OCI-LY3 (cell line): ENCODE results near the gene TOGARAM1.
"Not testable (repeated sequence)": the region's sequence is repeated elsewhere in the genome, so short reads cannot be mapped to it uniquely, and the experiment has no call there.

Experiments
- EZH2phosphoT487 ChIP-seq: fragments of 200-600 bp; shearing (Covaris generic); IDR thresholded peaks from 2 replicates; pipeline ENCODE4 v1.6.1; 2018; ENCODE audit warnings: antibody characterized with exemption, mixed run types, low read depth
- TF ChIP-seq, protein P1 (sequence below): fragments of 200-600, 300-600 bp; sonication (generic); IDR thresholded peaks from 2 replicates; pipeline ENCODE4 v1.5.1; 2014; ENCODE audit warnings: antibody characterized with exemption, low read length, low read depth

DNA sequence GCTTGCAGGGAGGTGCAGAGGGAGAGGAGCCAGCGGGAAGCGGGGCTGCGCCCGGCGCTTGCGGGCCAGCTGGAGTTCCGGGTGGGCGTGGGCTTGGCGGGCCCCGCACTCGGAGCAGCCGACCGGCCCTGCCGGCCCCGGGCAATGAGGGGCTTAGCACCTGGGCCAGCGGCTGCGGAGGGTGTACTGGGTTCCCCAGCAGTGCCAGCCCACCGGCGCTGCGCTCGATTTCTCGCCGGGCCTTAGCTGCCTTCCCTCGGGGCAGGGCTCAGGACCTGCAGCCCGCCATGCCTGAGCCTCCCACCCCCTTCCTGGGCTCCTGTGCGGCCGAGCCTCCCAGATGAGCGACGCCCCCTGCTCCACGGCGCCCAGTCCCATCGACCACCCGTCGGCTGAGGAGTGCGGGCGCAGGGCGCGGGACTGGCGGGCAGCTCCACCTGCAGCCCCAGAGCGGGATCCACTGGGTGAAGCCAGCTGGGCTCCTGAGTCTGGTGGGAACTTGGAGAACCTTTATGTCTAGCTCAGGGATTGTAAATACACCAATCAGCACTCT is 118.5 kb downstream of the TOGARAM1 start:
- TF ChIP-seq, protein P1, sequence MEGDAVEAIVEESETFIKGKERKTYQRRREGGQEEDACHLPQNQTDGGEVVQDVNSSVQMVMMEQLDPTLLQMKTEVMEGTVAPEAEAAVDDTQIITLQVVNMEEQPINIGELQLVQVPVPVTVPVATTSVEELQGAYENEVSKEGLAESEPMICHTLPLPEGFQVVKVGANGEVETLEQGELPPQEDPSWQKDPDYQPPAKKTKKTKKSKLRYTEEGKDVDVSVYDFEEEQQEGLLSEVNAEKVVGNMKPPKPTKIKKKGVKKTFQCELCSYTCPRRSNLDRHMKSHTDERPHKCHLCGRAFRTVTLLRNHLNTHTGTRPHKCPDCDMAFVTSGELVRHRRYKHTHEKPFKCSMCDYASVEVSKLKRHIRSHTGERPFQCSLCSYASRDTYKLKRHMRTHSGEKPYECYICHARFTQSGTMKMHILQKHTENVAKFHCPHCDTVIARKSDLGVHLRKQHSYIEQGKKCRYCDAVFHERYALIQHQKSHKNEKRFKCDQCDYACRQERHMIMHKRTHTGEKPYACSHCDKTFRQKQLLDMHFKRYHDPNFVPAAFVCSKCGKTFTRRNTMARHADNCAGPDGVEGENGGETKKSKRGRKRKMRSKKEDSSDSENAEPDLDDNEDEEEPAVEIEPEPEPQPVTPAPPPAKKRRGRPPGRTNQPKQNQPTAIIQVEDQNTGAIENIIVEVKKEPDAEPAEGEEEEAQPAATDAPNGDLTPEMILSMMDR: not testable (repeated sequence)
- not testable (repeated sequence) for TF ChIP-seq EZH2phosphoT487
